GM18951 (cell line): ENCODE data around the gene MSANTD1.

Experiments used
- POLR2A ChIP-seq: IDR thresholded peaks from 4 replicates; pipeline ENCODE4 v1.6.1; 2011; ENCODE audit warnings: mild to moderate bottlenecking; ENCODE audit not compliant: insufficient read length, insufficient read depth; ENCODE audit errors: extremely low read depth
- in situ Hi-C: fragments of 300-500 bp; cut with MboI; formaldehyde crosslinking; loops from one replicate; pipeline ENCODE4 v1.12.0; 2022; ENCODE audit warnings: low sequenced_read_pairs, mixed read lengths, inconsistent platforms; ENCODE audit not compliant: unreplicated experiment

MSANTD1 gene

DNA sequence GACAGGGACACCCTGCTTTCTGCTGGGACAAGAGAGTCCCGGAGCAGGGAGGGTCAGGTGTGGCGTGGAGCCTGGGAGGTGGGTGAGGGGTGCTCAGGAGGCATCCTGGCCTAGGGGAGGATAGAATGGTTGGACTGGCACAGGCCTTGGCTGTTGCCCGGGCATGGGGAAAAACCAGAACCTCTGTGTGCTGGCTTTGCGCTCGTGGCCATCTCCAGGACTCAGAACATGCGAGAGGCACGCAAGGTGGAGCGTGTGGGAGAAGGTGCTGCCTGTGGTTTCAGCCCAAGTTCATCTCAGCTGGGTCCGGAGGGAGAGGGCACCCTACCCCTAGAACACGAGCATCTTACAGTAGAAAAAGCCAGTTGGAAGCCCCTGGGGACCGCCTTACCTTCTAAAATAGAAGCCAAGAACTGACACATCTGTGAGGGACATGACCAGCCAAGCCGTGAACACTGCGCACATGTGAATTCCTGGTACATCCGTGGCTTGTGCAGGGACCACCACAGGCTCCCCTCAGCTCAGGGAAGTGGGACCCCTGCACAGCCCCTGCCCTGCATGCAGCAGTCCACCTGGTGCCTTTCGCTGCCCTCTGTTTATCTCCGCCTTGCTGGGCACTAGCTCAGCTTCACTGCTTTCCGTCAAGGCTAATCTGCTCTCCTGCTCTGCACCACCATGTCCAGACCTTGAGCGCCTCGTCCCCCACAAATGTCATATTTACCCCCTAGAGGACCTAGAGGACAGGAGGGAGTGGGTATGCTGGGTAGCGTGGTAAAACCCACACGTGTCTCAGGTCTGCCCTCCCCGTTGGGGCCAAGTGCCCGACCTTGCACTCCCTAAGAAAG lies 13.5 kb downstream of the MSANTD1 start:
- in situ Hi-C loops, result no loop called here
- no peak for TF ChIP-seq POLR2A

DNA sequence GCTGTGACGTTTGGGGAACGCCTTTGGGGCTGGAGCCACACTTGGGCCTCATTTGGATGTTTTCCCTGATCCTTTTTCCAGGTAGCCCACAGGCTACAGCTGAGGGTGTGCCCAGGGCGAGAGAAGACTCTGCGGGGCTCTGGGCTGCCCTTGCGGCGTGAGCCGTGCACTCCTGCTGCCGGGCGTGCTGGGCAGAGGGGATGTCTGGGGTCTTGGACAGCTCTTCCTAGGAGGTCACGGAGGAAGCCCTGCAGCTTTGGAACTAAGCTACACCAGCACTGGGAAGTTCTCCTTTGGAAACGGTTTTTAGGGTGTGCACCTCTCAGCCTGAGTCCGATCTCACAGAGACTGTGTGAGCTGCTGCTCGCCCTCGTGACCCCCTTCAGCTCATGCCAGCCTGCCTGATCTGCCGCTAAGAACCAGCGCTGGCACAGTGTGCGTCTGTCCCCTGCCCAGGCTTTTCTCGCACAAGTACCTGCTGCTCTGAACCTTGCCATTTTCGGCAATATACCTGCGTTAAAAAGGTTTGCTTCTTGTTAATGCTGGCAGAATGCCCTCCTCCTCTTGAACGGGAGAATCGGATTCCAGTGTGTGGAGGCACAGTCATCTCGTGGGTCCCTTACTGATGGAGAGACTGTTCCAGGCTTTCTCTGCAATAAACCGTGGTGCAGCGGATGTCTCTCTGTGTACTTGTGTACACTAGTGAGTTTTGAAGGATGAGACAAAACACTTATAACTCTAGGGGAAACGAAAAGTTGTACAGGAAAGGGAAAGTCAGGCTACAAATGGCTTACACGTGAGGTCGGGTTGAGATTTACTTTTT lies 14.3 kb downstream of the MSANTD1 start:
- TF ChIP-seq POLR2A, result no peak
- in situ Hi-C loops, result no loop called here

DNA sequence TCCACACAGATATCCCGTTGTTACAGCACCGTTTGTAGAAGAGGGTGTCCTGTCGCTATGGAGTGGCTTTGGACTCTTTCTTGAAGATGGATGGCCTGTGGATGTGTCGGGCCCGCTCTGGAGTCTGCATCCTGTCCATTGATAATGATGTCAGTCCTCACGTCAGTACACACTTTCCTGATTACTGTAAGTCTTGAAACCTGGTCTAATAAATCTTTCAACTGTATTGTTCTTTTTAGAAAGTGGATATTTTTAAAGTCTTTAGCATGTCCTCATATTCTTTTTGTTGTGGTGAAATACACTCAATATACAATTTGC lies 14.9 kb downstream of the MSANTD1 start:
- in situ Hi-C loops, result no loop called here
- no peak for TF ChIP-seq POLR2A

DNA sequence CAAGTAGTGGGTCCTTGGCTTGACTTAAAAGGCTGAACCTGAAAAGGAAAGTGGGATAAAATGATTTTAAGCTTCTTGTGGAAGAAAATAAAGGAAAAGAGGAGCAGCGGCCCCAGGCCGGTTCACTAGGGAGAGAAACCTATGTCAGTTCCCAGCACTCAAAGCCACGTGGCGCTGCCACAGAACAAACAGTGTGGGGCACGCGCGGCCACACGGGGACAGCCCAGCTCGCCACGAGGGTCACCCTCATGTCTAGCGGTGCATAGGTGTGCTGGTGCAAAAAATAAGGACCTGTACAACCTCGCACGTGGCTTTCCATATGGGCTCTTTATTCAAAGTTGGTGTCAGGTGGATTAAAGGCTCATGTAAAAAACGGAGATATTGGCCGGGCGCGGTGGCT lies 17.1 kb downstream of the MSANTD1 start:
- in situ Hi-C loops, result no loop called here
- TF ChIP-seq POLR2A, result no peak

GRCh38 chr4:3267576-3268394 lies 18.8 kb downstream of the MSANTD1 start:
- in situ Hi-C loops, result no loop called here
- TF ChIP-seq POLR2A, result no peak

DNA sequence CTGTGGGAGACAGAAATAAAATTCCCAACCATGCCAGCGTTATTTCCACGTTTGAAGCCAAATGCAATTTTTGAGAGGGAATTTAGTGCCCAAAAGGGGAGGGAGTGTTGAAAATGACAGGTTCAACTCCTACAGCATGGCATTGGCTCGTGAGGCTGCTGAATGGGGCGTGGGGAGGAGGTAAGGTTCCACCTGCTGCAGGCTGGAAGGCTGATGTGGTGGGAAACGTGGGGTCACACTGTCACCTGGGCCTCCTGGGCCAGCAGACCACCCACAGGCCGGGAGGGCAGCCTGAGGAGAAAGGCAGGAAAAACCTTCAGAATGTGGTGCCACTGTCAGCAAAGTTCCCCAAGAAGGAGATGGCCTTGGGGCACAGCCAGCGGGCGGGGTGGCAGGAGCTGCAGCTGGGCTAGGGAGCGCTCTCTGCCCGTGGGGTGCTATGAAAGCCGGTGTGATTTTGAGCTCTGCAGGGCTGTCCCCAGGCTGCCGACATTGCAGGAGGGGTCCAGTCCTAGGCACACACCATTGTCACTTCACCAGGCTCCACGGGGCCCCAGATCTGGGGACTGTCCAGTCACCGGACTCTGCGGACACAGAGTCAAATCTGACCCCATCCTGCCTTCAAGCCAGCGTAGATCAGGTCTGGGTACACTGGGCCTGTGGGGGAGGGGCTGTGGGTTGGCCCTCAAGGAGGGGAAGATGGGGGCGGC lies 19.6 kb downstream of the MSANTD1 start:
- in situ Hi-C loops, result no loop called here
- no peak for TF ChIP-seq POLR2A

- in situ Hi-C loops, result no loop called here
- no peak for TF ChIP-seq POLR2A
Observed at GRCh38 chr4:3269105-3269927, 20.4 kb downstream of the MSANTD1 start.

- in situ Hi-C loops, result no loop called here
Observed at GRCh38 chr4:3269991-3270611, 21.1 kb downstream of the MSANTD1 start.

DNA sequence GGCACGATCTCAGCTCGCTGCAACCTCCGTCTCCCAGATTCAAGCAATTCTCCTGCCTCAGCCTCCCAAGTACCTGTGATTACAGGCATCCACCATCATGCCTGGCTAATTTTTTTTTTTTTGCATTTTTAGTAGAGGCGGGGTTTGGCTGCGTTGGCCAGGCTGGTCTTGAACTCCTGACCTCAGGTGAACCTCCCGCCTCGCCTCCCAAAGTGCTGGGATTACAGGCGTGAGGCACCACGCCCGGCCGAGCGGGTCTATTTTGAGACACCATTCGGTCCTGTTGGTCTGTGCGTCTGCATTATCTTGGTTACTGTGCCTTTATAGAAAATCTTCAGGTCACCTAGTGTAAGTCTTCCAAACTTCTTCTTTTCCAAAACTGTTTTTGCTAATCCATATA lies 22.2 kb downstream of the MSANTD1 start:
- in situ Hi-C loops, result no loop called here
- TF ChIP-seq POLR2A, result no peak

More at GRCh38 chr4:3269991-3270611, 21.1 kb downstream of the MSANTD1 start:
- no peak for TF ChIP-seq POLR2A

DNA sequence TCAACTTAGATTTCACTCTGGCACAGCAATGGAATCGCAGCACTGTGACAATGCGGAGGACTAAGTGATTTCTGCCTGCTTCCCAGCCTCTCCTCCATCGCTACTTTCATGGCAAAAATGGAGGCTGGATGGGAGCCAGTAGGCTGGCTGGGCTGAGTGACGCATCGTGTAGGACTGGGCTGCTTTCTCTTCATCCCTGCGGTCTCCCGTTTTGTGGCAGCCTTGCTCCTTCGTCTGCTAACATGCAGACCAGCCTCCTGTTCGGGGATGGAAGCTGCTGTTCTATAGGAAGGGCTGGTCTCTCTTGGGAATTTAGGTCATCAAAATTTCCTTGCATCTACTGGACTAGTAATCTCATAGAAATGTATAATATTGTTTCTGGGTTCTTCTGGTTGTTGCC lies 28.0 kb downstream of the MSANTD1 start:
- in situ Hi-C loops, result no loop called here
- no peak for TF ChIP-seq POLR2A

DNA sequence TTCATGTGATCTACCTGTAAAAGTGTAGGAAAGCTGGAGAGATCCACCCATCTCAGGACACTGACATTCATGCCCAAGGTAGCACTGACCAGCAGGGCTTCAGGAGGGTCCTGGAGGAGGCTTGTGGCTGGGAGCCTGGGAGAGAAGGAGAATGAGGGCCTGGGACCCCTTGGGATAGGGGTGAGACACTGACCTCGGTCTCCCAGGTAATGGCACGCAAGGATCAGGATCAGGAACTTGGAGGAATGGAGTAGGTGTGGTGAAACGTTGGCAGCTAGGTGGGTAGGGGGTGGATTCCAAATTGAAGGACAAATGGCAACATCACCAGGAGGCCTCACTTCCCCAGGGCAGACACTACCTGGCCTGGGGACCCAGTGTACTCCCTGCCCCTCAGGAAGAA lies 31.5 kb downstream of the MSANTD1 start:
- TF ChIP-seq POLR2A, result no peak
- in situ Hi-C loops, result no loop called here
